K562 (cell line): ENCODE data around the gene CDSN. TPM values are rescaled to one million over a fixed set of nuclear protein-coding genes. Genes with fewer than 3 reads are reported as not detected.

Experiments
- CHD2 ChIP-seq: IDR thresholded peaks from 2 replicates; pipeline ENCODE4 v1.6.1; 2011; ENCODE audit warnings: low read depth, low read length
- GATAD2A ChIP-seq: fragments of 450-650 bp; IDR thresholded peaks from 2 replicates; pipeline ENCODE4 v1.6.1; 2017
- HMBOX1 ChIP-seq: sonication (generic); IDR thresholded peaks from 2 replicates; pipeline ENCODE4 v1.6.1; 2016
- HMGXB4 ChIP-seq: sonication (generic); formaldehyde crosslinking; IDR thresholded peaks from 2 replicates; pipeline ENCODE4 v1.8.1; 2023; ENCODE audit warnings: mild to moderate bottlenecking, missing genetic modification reagents
- HSF4 ChIP-seq: fragments of 250-450 bp; sonication (Bioruptor Pico); IDR thresholded peaks from 2 replicates; pipeline ENCODE4 v2.1.2; 2022; ENCODE audit warnings: mild to moderate bottlenecking, moderate library complexity, borderline replicate concordance
- ILF3 ChIP-seq: fragments of 450-650 bp; IDR thresholded peaks from 2 replicates; pipeline ENCODE4 v1.6.1; 2018; ENCODE audit warnings: antibody characterized with exemption, mild to moderate bottlenecking, moderate library complexity, borderline replicate concordance
- NRF1 ChIP-seq, 2 experiments: fragments of 450-650 bp; IDR thresholded peaks in 1 of 2; conservative IDR thresholded peaks in 1 of 2; 2 replicates each; pipeline ENCODE4 v1.6.1; 2014; ENCODE audit warnings: mild to moderate bottlenecking in 2 of 2
- PHTF2 ChIP-seq: fragments of 250-450 bp; sonication (Bioruptor Pico); IDR thresholded peaks from 2 replicates; pipeline ENCODE4 v1.5.0; 2021; ENCODE audit warnings: mild to moderate bottlenecking
- PRPF4 ChIP-seq: fragments of 200-400 bp; formaldehyde crosslinking; IDR thresholded peaks from one replicate; pipeline ENCODE4 v1.6.1; 2017; ENCODE audit warnings: low read length, low read depth, mild to moderate bottlenecking; ENCODE audit not compliant: insufficient read depth, poor library complexity, severe bottlenecking
- RBM17 ChIP-seq: fragments of 200-400 bp; formaldehyde crosslinking; IDR thresholded peaks from 2 replicates; pipeline ENCODE4 v1.6.1; 2017; ENCODE audit warnings: low read depth, mild to moderate bottlenecking, low read length, borderline replicate concordance
- REST ChIP-seq, 2 experiments: fragments of 450-650 bp; formaldehyde crosslinking in 1 of 2; IDR thresholded peaks; 2 replicates each; pipeline versions ENCODE4 v1.4.0 to v1.6.1; 2014 to 2020; ENCODE audit warnings: mild to moderate bottlenecking in 2 of 2, borderline replicate concordance in 1 of 2, low read depth in 1 of 2
- SMAD3 ChIP-seq: fragments of 450-650 bp; formaldehyde crosslinking; conservative IDR thresholded peaks from 2 replicates; pipeline ENCODE4 v1.4.0; 2020; ENCODE audit warnings: mild to moderate bottlenecking
- TAF9B ChIP-seq: fragments of 450-650 bp; IDR thresholded peaks from 2 replicates; pipeline ENCODE4 v1.6.1; 2018; ENCODE audit warnings: mild to moderate bottlenecking; ENCODE audit not compliant: partially characterized antibody
- ZNF41 ChIP-seq: fragments of 250-450 bp; sonication (Bioruptor Pico); conservative IDR thresholded peaks from 2 replicates; pipeline ENCODE4 v1.4.0; 2020; ENCODE audit warnings: mild to moderate bottlenecking
- ZNF766 ChIP-seq: fragments of 200-800 bp; sonication (Bioruptor generic); conservative IDR thresholded peaks from 2 replicates; pipeline ENCODE4 v1.6.1; 2016; ENCODE audit warnings: missing genetic modification characterization, missing compliant biosample characterization
- polyA plus RNA-seq, 8 experiments: library from polyadenylated mRNA; depleted of rRNA in 4 of 8; stranded (reverse) in 5 of 8; unstranded in 3 of 8; fragments of >200 nt; fragmentation: Nextera tagmentation in 2 of 8; fragmentation: Illumina TruSeq in 1 of 8; extraction: Ambion mirVana in 2 of 8; extraction: Trizol in 1 of 8; gene quantifications; 2 replicates each; pipeline versions ENCODE4 v1.2.1 to v1.2.3, GENCODE V29; 2011 to 2014; ENCODE audit warnings: inconsistent platforms in 1 of 8, missing spikeins in 1 of 8
- total RNA-seq, 7 experiments: library from RNA; depleted of rRNA in 6 of 7; stranded (reverse); fragments of >200 nt in 6 of 7; fragmentation: Illumina TruSeq in 2 of 7; extraction: Trizol in 2 of 7; gene quantifications; 2 replicates each; pipeline versions ENCODE4 v1.2.1 to v1.2.3, GENCODE V29; 2011 to 2021; ENCODE audit warnings: low replicate concordance in 1 of 7
- TF ChIP-seq, protein P1 (sequence below): sonication (generic); formaldehyde crosslinking; IDR thresholded peaks from 2 replicates; pipeline ENCODE4 v1.8.0; 2022; ENCODE audit warnings: missing genetic modification reagents, mild to moderate bottlenecking, borderline replicate concordance

CDSN gene
- total and polyA plus RNA-seq, 9 of the 15 experiments (the other 6 are each of a cell fraction or from before 2014, with no cell fraction given), result not detected

GRCh38 chr6:31068669-31069340, 51.4 kb downstream of the CDSN start (continued):
- no peak for TF ChIP-seq HMGXB4 (CRISPR knock-in tag)
- TF ChIP-seq, protein P1, sequence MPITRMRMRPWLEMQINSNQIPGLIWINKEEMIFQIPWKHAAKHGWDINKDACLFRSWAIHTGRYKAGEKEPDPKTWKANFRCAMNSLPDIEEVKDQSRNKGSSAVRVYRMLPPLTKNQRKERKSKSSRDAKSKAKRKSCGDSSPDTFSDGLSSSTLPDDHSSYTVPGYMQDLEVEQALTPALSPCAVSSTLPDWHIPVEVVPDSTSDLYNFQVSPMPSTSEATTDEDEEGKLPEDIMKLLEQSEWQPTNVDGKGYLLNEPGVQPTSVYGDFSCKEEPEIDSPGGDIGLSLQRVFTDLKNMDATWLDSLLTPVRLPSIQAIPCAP (CRISPR knock-in tag), result no peak
- TF ChIP-seq SMAD3 (CRISPR knock-in tag), result no peak
- no peak for TF ChIP-seq HSF4
- TF ChIP-seq CHD2, result no peak
- TF ChIP-seq PHTF2 (CRISPR knock-in tag), result no peak
- TF ChIP-seq GATAD2A, result no peak
- no peak for TF ChIP-seq HMBOX1
- no peak for TF ChIP-seq NRF1 (conservative IDR thresholded peaks at IDR 0.05 in 1 of 2, IDR thresholded peaks at IDR 0.05 in 1 of 2)
- TF ChIP-seq ILF3, result no peak
- TF ChIP-seq PRPF4, result no peak
- no peak for TF ChIP-seq ZNF41
- TF ChIP-seq TAF9B, result no peak
- TF ChIP-seq ZNF766 (CRISPR knock-in tag), result no peak
- peak; percentile 60; the same call in 1 of the 2 replicates for TF ChIP-seq REST (IDR thresholded peaks at IDR 0.05; ENCODE audit: borderline replicate concordance)
- TF ChIP-seq REST (CRISPR knock-in tag; IDR thresholded peaks at IDR 0.05; ENCODE audit: low read depth), result no peak
- no peak for TF ChIP-seq RBM17
